Body of pancreas (tissue), 4 donors: ENCODE data around the gene CADPS.

Experiments used
- POLR2A ChIP-seq, 3 donors: fragments of 450-650 bp; IDR thresholded peaks; one replicate each; pipeline ENCODE4 v1.6.1; 2016; ENCODE audit warnings: antibody characterized with exemption in 3 of 3, mild to moderate bottlenecking in 2 of 3
- TF ChIP-seq, protein P1 (sequence below), 7 experiments: fragments of 450-650 bp in 4 of 7; fragments of 200-600 bp in 3 of 7; sonication (generic) in 3 of 7; IDR thresholded peaks; one replicate each; pipeline ENCODE4 v1.5.1; 2016 to 2019; ENCODE audit warnings: antibody characterized with exemption in 7 of 7

DNA sequence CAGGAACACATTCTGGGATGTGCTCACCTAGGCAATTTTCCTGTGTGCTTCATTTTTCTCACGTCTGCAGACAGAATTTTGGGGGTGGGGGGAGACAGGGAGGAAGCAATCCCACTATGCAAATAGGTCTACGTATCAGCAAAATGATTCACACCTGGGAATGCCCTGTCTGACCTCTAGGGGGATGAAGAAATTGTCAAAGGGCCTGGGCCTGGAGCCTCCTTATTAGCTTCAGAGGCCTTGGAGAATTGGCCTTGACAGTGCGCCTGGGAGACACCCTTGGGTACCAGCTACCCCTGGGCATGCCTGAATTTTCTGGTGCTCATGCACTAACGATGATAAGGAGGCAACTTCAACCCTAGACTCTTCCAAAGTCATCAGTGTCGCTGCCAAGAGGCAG lies 207.5 kb downstream of the CADPS start:
- TF ChIP-seq, protein P1, sequence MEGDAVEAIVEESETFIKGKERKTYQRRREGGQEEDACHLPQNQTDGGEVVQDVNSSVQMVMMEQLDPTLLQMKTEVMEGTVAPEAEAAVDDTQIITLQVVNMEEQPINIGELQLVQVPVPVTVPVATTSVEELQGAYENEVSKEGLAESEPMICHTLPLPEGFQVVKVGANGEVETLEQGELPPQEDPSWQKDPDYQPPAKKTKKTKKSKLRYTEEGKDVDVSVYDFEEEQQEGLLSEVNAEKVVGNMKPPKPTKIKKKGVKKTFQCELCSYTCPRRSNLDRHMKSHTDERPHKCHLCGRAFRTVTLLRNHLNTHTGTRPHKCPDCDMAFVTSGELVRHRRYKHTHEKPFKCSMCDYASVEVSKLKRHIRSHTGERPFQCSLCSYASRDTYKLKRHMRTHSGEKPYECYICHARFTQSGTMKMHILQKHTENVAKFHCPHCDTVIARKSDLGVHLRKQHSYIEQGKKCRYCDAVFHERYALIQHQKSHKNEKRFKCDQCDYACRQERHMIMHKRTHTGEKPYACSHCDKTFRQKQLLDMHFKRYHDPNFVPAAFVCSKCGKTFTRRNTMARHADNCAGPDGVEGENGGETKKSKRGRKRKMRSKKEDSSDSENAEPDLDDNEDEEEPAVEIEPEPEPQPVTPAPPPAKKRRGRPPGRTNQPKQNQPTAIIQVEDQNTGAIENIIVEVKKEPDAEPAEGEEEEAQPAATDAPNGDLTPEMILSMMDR (IDR thresholded peaks at IDR 0.05): no peak
- TF ChIP-seq POLR2A (IDR thresholded peaks at IDR 0.05): no peak
